ENCODE data around the gene TBPL1.

Gene TBPL1

DNA sequence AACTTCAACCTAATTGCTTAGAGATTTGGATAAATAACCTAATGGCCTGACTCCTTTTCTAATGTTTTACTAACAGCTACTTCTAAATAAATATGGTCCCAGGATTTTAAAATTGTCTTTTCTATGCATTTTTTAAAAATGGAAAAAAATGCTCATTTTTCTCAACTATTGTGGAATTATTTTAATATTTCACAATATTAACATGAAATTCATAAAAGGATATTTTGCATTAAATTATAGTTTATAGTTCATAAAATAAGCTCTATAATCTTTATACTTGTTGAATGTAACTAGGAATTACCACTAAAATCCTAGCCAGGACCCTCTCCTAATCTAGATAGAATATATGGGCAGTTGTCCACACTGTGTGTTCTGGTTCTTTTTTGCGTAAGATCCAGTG lies 37.3 kb downstream of the TBPL1 start:
- H3K27ac ChIP-seq, result no peak overlapping the region
- H3K9me3 ChIP-seq, result no peaks in the 10 kb centered on the region
- H3K36me3 ChIP-seq, result peaks cover 22% of the 10 kb centered on the region
- H3K4me1 ChIP-seq (ENCODE audit: control insufficient read depth in 1 of 2, insufficient read depth in 1 of 2, low read depth in 1 of 2, low read length in 1 of 2), result no peaks in the 10 kb centered on the region
- no peak overlapping the region for H3K4me3 ChIP-seq (ENCODE audit: low read depth in 1 of 2, low read length in 1 of 2)
- TF ChIP-seq, protein P1, sequence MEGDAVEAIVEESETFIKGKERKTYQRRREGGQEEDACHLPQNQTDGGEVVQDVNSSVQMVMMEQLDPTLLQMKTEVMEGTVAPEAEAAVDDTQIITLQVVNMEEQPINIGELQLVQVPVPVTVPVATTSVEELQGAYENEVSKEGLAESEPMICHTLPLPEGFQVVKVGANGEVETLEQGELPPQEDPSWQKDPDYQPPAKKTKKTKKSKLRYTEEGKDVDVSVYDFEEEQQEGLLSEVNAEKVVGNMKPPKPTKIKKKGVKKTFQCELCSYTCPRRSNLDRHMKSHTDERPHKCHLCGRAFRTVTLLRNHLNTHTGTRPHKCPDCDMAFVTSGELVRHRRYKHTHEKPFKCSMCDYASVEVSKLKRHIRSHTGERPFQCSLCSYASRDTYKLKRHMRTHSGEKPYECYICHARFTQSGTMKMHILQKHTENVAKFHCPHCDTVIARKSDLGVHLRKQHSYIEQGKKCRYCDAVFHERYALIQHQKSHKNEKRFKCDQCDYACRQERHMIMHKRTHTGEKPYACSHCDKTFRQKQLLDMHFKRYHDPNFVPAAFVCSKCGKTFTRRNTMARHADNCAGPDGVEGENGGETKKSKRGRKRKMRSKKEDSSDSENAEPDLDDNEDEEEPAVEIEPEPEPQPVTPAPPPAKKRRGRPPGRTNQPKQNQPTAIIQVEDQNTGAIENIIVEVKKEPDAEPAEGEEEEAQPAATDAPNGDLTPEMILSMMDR (IDR thresholded peaks at IDR 0.05), result no peak
- peaks cover 3% of the 10 kb centered on the region for H3K27me3 ChIP-seq

- H3K9me3 ChIP-seq, result no peaks in the 10 kb centered on the region
- no peak overlapping the region for H3K4me3 ChIP-seq (ENCODE audit: low read depth in 1 of 2, low read length in 1 of 2)
- TF ChIP-seq, protein P1 (IDR thresholded peaks at IDR 0.05), result no peak
- H3K27me3 ChIP-seq, result peaks cover 11% of the 10 kb centered on the region
- H3K27ac ChIP-seq, result no peak overlapping the region
- H3K36me3 ChIP-seq, result peaks cover 14% of the 10 kb centered on the region
- no peaks in the 10 kb centered on the region for H3K4me1 ChIP-seq (ENCODE audit: control insufficient read depth in 1 of 2, insufficient read depth in 1 of 2, low read depth in 1 of 2, low read length in 1 of 2)
These were observed 38.1 kb downstream of the TBPL1 start for GRCh38 chr6:133991096-133991593.

DNA sequence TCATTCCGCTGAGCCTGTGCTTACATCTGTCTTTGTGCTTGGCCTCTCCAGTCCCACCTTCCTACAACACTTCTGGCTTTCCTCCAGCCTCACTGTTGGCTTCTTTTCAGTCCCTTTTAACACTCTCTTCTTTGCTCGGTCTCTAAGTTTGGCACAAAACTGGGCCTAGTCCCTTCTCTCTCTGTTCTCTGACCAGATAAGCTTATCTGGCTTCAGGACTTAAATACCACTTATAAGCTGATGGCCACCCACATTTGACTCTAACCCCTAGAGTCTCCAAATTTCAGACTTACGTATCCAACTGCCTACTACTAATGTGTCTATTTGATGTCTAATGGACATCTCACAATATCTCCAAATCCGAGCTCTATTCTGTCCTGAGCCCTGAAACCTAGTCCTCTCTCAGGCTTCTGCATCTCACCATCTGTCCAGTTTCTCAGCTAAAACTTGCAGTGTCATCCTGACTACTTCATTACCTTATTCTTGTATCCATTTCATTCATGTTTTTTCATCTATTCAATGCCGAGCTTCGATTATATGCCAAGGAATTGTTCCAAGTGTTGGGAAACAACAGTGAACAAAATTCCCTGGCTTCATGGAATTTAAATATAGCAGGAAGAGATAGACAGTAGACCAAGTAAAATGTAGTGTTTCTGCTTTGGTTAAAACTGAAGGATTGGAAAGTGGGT lies 40.1 kb downstream of the TBPL1 start:
- peaks cover 21% of the 10 kb centered on the region for H3K27me3 ChIP-seq
- H3K4me1 ChIP-seq (ENCODE audit: control insufficient read depth in 1 of 2, insufficient read depth in 1 of 2, low read depth in 1 of 2, low read length in 1 of 2), result no peaks in the 10 kb centered on the region
- H3K9me3 ChIP-seq, result no peaks in the 10 kb centered on the region
- TF ChIP-seq, protein P1 (IDR thresholded peaks at IDR 0.05), result no peak
- no peak overlapping the region for H3K4me3 ChIP-seq (ENCODE audit: low read depth in 1 of 2, low read length in 1 of 2)
- H3K36me3 ChIP-seq, result peaks cover 4% of the 10 kb centered on the region
- H3K27ac ChIP-seq, result no peak overlapping the region

DNA sequence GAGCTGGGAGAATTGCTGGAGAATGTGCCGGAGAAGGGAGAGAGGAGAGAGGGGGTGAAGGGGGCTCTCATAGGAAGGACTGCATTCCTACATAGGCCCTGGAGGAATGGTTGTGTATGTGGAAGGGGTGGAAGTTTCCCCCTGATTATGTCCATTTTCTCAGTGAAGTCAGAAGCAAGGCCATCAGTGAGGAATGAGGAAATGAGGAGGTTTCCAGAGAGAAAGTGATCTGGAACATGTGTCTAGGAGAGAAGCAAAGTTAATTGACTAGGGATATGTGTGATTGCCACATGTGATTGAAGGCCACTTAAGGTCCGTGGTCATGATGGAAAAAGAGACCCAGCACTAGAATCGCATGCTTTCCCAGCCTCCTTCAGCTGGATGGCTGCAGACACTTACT lies 42.3 kb downstream of the TBPL1 start:
- TF ChIP-seq, protein P1 (IDR thresholded peaks at IDR 0.05), result no peak
- Histone ChIP-seq H3K27ac (no peak overlapping the region), H3K9me3 (no peaks in the 10 kb centered on the region), H3K4me3 (ENCODE audit: low read depth in 1 of 2, low read length in 1 of 2) (no peak overlapping the region), H3K27me3 (peaks cover 43% of the 10 kb centered on the region), H3K4me1 (ENCODE audit: control insufficient read depth in 1 of 2, insufficient read depth in 1 of 2, low read depth in 1 of 2, low read length in 1 of 2) (no peaks in the 10 kb centered on the region), H3K36me3 (peaks cover 3% of the 10 kb centered on the region)

GRCh38 chr6:133995758-133996157 lies 42.7 kb downstream of the TBPL1 start:
- no peaks in the 10 kb centered on the region for H3K9me3 ChIP-seq
- no peak overlapping the region for H3K4me3 ChIP-seq (ENCODE audit: low read depth in 1 of 2, low read length in 1 of 2)
- H3K27me3 ChIP-seq, result peaks cover 46% of the 10 kb centered on the region
- TF ChIP-seq, protein P1 (IDR thresholded peaks at IDR 0.05), result no peak
- no peaks in the 10 kb centered on the region for H3K4me1 ChIP-seq (ENCODE audit: control insufficient read depth in 1 of 2, insufficient read depth in 1 of 2, low read depth in 1 of 2, low read length in 1 of 2)
- peaks cover 3% of the 10 kb centered on the region for H3K36me3 ChIP-seq
- no peak overlapping the region for H3K27ac ChIP-seq
